HG03469 (cell line): ENCODE measurements around the gene SHROOM3.

Experiments used
- ATAC-seq: cut with Tn5 transposase; IDR thresholded peaks from one replicate; pipeline ENCODE4 v1.9.1; 2021; ENCODE audit warnings: mild to moderate bottlenecking, moderate library complexity, moderate number of reproducible peaks; ENCODE audit not compliant: unreplicated experiment

The SHROOM3 gene

GRCh38 chr4:76615999-76616398 lies 181.0 kb downstream of the SHROOM3 start:
- no peak for ATAC-seq

GRCh38 chr4:76616526-76616925 lies 181.5 kb downstream of the SHROOM3 start:
- no peak for ATAC-seq

DNA sequence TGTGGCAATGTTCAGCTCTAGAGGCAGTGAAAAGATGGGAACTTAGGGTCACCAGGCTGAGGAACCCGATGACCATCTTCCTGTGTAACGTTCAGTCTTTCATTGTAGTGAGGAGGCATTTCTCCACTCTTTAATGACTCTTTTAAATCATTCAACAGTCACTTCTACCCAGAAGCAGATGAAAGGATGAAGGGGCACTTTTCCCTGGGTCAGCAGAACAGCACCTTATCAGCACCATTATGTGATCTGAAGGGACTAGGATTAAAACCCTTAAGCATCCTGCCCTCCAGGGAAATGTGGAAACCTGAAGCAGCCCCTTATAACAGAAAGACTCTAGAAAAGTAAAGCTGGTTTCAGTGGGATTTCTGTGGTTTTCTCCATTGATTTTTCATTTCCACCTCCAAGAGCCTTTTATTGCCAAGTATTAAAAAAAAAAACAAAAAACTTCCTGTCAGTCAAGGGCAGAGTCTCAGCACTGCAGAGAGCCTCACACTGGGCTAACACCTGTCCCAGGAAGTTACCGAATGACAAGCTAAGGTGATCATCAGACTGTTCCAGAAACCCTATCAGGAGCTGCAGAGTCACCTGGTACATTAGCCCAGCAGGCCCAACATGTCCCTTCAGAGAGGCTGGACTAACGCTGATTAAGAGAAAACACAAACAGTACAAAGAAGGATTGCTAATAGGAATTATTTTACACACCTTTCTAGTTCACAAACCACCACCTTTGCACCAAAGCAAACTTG lies 185.9 kb downstream of the SHROOM3 start:
- ATAC-seq = no peak

GRCh38 chr4:76622126-76622525 lies 187.1 kb downstream of the SHROOM3 start:
- no peak for ATAC-seq

GRCh38 chr4:76622717-76623116 lies 187.7 kb downstream of the SHROOM3 start:
- ATAC-seq = no peak

GRCh38 chr4:76623217-76624045 lies 188.4 kb downstream of the SHROOM3 start:
- ATAC-seq = no peak

GRCh38 chr4:76624241-76624681 lies 189.2 kb downstream of the SHROOM3 start:
- ATAC-seq = no peak

DNA sequence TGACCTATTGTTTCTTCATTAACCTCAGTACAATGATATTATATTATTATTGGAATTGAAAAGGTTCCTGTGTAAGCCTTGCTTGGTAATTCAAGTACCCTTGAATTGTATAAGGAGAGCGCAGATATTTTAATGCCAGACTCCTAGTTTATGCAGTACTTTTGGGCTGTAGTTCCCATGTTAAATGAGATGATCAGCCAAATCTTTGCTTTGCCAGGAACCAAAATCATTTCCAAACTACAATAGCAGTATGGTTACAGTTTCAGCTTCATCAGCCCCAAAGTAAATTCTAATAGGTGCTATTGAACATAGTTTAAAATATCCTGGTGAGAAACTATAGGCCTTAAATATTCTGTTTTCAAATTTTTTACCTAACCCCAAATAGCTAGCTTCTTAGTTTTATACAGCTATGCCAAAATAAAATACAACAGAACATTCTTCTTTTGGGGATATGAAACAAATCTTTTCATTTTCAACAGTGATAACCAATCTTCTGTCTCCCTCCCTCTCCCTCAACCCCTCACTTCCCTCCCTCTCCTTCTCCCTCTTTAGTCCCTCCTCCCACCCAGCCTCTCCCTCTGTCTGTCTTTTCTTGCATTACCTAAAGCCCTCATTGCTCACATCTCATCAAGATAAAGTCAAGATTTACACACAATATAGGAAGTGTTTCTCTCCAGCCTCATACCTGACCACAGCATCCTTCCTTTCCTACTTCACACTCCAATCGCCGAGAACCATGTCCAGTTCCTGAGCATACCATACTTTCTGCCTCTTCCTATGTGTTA lies 190.1 kb downstream of the SHROOM3 start:
- no peak for ATAC-seq

DNA sequence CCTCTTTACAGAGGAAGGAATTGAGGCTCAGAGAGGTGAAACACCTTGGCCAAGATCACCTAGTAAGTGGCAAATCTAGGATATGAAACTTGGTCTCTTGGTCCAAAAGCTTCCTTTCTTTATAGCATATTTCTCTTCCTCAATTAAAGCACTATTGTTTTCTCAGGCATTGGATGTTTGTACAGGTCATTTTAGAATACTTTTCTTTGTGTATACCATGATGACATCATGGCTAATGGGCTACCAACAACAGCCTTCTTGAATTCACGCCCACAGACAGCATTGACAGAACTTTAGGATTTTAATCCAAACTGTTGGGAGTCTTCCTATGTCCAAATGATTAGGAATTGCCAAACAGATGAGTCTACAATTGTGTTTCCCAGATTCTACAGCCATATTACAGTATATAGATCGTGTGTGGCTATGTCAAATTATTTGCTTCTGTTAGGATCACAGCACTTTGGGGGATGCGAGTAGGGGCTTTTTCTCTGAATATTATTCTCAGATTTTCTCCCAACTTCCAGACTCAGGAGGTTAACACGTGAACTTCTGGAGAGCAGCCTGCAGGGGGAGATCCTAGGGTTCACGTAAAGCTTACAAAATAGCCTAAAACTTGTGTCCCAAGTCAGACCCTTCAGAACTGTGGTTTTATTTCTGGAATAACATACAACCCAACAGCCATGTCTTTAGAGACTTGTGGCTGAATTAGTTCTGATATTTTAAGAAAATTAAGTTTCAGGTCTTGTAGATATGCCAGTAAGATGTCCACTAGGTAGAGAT lies 191.8 kb downstream of the SHROOM3 start:
- ATAC-seq = no peak

GRCh38 chr4:76628251-76628650 lies 193.2 kb downstream of the SHROOM3 start:
- ATAC-seq = no peak

DNA sequence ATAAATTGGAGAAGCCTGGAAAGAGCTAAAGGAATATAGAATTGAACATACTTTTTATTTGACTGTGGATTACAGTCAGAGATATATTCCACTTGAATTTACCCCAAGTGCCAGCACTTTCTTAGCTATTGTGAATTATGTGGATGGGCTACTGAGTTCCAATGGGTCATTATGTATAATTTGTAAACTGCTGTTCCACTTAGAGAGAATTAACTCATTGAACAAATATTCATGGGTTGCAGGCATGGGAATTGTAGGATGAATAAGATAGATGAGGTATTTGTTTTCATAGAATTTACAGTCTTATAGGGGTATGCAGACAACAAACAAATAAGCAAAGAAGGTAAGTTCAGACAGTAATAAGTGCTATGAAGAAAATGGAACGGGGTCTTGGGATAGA lies 195.7 kb downstream of the SHROOM3 start:
- no peak for ATAC-seq

GRCh38 chr4:76634220-76634619 lies 199.2 kb downstream of the SHROOM3 start:
- ATAC-seq = no peak

- no peak for ATAC-seq
Measured at GRCh38 chr4:76637712-76638361, 202.8 kb downstream of the SHROOM3 start.

GRCh38 chr4:76639288-76639687 lies 204.3 kb downstream of the SHROOM3 start:
- ATAC-seq = no peak

GRCh38 chr4:76640353-76640910 lies 205.4 kb downstream of the SHROOM3 start:
- no peak for ATAC-seq

- ATAC-seq = no peak
Measured at GRCh38 chr4:76641351-76641750, 206.3 kb downstream of the SHROOM3 start.

- ATAC-seq = no peak
Measured at GRCh38 chr4:76641758-76642157, 206.7 kb downstream of the SHROOM3 start.

DNA sequence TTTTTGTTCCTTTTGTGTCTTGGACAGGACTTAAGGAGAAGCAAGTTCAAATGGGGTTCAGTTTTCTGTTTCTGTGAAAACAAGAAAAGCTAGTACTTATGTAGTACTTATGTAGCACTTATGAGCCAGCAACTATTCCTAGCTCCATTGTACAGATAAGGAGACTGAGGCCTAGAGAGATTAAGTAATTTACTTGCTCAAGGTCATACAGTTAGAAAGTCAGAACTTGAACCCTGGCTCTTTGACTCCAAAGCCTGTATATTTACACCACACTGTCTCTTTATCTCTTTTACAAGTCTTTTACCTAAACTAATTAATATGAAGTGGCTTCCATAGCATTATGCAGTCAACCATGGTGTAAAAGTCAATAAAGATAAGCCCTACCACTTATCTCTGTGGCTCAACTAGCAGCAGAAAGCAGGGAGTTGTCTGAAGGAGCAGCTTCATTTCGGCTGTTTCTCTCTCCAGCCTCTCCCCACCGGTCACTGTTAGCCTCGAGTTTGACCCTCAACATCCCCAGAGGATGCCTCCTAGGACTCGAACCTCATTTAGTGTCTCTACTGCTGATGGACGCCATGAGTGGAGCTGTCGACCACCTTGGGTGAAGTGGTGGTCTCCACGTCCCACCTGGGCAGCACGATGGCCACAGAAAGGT lies 209.9 kb downstream of the SHROOM3 start:
- no peak for ATAC-seq

DNA sequence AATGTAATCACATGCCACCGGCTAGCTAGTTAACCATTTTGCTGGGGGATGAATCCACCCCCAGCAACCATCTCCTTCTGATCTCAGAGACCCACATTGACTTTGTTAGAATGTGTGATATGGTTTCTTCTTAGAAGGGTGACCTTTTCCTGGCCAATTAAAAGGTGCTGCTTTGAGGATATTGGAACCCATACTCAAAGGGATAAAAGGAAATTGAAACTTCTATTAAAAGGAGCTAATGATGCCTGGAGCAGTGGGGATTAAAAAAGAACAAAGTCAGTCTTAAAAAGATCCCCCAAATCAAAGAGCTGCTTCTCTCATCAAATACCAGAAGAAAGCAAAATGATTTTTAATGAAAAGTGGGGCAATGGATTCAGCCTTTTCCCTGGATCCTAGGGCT lies 214.1 kb downstream of the SHROOM3 start:
- ATAC-seq = no peak
